Nephron (organoid): ENCODE data around the gene FERMT2.

Source experiments
- H3K27ac Mint-ChIP-seq, 3 experiments: 2 replicates each; pipeline ENCODE4 v1.8.0; 2020; ENCODE audit warnings: mixed read lengths in 3 of 3, mild to moderate bottlenecking in 2 of 3, moderate library complexity in 1 of 3
- H3K27me3 Mint-ChIP-seq: 2 replicates; pipeline ENCODE4 v1.8.0; 2021; ENCODE audit warnings: low read depth, mild to moderate bottlenecking, moderate library complexity, mixed read lengths
- H3K36me3 Mint-ChIP-seq: 2 replicates; pipeline ENCODE4 v1.8.0; 2020; ENCODE audit warnings: low read depth, mixed read lengths
- H3K4me1 Mint-ChIP-seq: 2 replicates; pipeline ENCODE4 v1.8.0; 2020; ENCODE audit warnings: mixed read lengths
- H3K4me3 Mint-ChIP-seq, 3 experiments: 2 replicates each; pipeline ENCODE4 v1.8.0; 2020; ENCODE audit warnings: mild to moderate bottlenecking in 3 of 3, mixed read lengths in 3 of 3, moderate library complexity in 2 of 3
- H3K9me3 Mint-ChIP-seq: 2 replicates; pipeline ENCODE4 v1.8.0; 2020; ENCODE audit warnings: mixed read lengths
- CTCF ChIP-seq, 3 experiments: fragments of 200-600 bp; sonication (generic); IDR thresholded peaks; one replicate each; pipeline ENCODE4 v1.5.0; 2021; ENCODE audit warnings: antibody characterized with exemption in 3 of 3; ENCODE audit not compliant: unreplicated experiment in 3 of 3

Gene FERMT2

GRCh38 chr14:52917735-52918134 lies 33.1 kb downstream of the FERMT2 start:
- TF ChIP-seq CTCF (IDR thresholded peaks at IDR 0.05; ENCODE audit: unreplicated experiment in 3 of 3): no peak
- Mint-ChIP-seq H3K27ac (peak overlapping the region; percentile 60 to 76 (median 71)), H3K9me3 (no peaks in the 10 kb centered on the region), H3K4me1 (peaks cover 41% of the 10 kb centered on the region), H3K4me3 (no peak overlapping the region), H3K27me3 (no peaks in the 10 kb centered on the region), H3K36me3 (peaks cover 27% of the 10 kb centered on the region)

GRCh38 chr14:52914295-52914694 lies 36.6 kb downstream of the FERMT2 start:
- peaks cover 22% of the 10 kb centered on the region for H3K4me1 Mint-ChIP-seq
- no peak overlapping the region for H3K4me3 Mint-ChIP-seq
- H3K27me3 Mint-ChIP-seq: no peaks in the 10 kb centered on the region
- no peak overlapping the region for H3K27ac Mint-ChIP-seq
- no peaks in the 10 kb centered on the region for H3K9me3 Mint-ChIP-seq
- H3K36me3 Mint-ChIP-seq: peaks cover 27% of the 10 kb centered on the region
- TF ChIP-seq CTCF (IDR thresholded peaks at IDR 0.05; ENCODE audit: unreplicated experiment in 3 of 3): no peak

- no peak overlapping the region for H3K27ac Mint-ChIP-seq
- no peaks in the 10 kb centered on the region for H3K9me3 Mint-ChIP-seq
- no peak for TF ChIP-seq CTCF (IDR thresholded peaks at IDR 0.05; ENCODE audit: unreplicated experiment in 3 of 3)
- H3K4me1 Mint-ChIP-seq: peaks cover 20% of the 10 kb centered on the region
- H3K27me3 Mint-ChIP-seq: no peaks in the 10 kb centered on the region
- peaks cover 37% of the 10 kb centered on the region for H3K36me3 Mint-ChIP-seq
- no peak overlapping the region for H3K4me3 Mint-ChIP-seq
These were observed 37.6 kb downstream of the FERMT2 start for GRCh38 chr14:52913271-52913670.

GRCh38 chr14:52911904-52912303 lies 38.9 kb downstream of the FERMT2 start:
- Mint-ChIP-seq H3K4me3 (no peak overlapping the region), H3K9me3 (no peaks in the 10 kb centered on the region), H3K36me3 (peaks cover 50% of the 10 kb centered on the region), H3K27me3 (no peaks in the 10 kb centered on the region), H3K27ac (no peak overlapping the region), H3K4me1 (peaks cover 13% of the 10 kb centered on the region)
- no peak for TF ChIP-seq CTCF (IDR thresholded peaks at IDR 0.05; ENCODE audit: unreplicated experiment in 3 of 3)

- H3K4me3 Mint-ChIP-seq: no peak overlapping the region
- no peaks in the 10 kb centered on the region for H3K9me3 Mint-ChIP-seq
- peaks cover 17% of the 10 kb centered on the region for H3K4me1 Mint-ChIP-seq
- H3K36me3 Mint-ChIP-seq: peaks cover 49% of the 10 kb centered on the region
- no peak for TF ChIP-seq CTCF (IDR thresholded peaks at IDR 0.05; ENCODE audit: unreplicated experiment in 3 of 3)
- peak overlapping the region in 1 of 3 experiments; percentile 38 for H3K27ac Mint-ChIP-seq
- no peaks in the 10 kb centered on the region for H3K27me3 Mint-ChIP-seq
These were observed 40.3 kb downstream of the FERMT2 start for GRCh38 chr14:52910572-52910971.

- Mint-ChIP-seq H3K27ac (no peak overlapping the region), H3K27me3 (no peaks in the 10 kb centered on the region), H3K36me3 (peaks cover 42% of the 10 kb centered on the region), H3K4me3 (no peak overlapping the region), H3K9me3 (no peaks in the 10 kb centered on the region), H3K4me1 (peaks cover 12% of the 10 kb centered on the region)
- TF ChIP-seq CTCF (IDR thresholded peaks at IDR 0.05; ENCODE audit: unreplicated experiment in 3 of 3): no peak
These were observed 42.9 kb downstream of the FERMT2 start for GRCh38 chr14:52907949-52908348.
